Loucy (cell line): ENCODE measurements around the gene SPATA2L.
A peak's percentile ranks its signal among the peaks of the same experiment; 100 is the strongest.

Experiments
- EZH2phosphoT487 ChIP-seq: fragments of 200-600 bp; IDR thresholded peaks from 2 replicates; pipeline ENCODE4 v1.6.1; 2018; ENCODE audit warnings: antibody characterized with exemption, mild to moderate bottlenecking, moderate library complexity, borderline replicate concordance
- TF ChIP-seq, protein P1 (sequence below): fragments of 200-600 bp; sonication (generic); conservative IDR thresholded peaks from 2 replicates; pipeline ENCODE4 v1.5.1; 2014; ENCODE audit warnings: mild to moderate bottlenecking, antibody characterized with exemption, low read length

- TF ChIP-seq, protein P1, sequence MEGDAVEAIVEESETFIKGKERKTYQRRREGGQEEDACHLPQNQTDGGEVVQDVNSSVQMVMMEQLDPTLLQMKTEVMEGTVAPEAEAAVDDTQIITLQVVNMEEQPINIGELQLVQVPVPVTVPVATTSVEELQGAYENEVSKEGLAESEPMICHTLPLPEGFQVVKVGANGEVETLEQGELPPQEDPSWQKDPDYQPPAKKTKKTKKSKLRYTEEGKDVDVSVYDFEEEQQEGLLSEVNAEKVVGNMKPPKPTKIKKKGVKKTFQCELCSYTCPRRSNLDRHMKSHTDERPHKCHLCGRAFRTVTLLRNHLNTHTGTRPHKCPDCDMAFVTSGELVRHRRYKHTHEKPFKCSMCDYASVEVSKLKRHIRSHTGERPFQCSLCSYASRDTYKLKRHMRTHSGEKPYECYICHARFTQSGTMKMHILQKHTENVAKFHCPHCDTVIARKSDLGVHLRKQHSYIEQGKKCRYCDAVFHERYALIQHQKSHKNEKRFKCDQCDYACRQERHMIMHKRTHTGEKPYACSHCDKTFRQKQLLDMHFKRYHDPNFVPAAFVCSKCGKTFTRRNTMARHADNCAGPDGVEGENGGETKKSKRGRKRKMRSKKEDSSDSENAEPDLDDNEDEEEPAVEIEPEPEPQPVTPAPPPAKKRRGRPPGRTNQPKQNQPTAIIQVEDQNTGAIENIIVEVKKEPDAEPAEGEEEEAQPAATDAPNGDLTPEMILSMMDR: peak; percentile 15; the same call in 1 of the 2 replicates
- TF ChIP-seq EZH2phosphoT487: no peak
These were observed at the start of gene SPATA2L for GRCh38 chr16:89701425-89702406.
